AG08396 (cell line): ENCODE measurements around the gene HDDC2.

Experiments used
- DNase-seq: peaks from one replicate; pipeline ENCODE4 v3.0.0; 2012; ENCODE audit warnings: low spot score, mixed read lengths

HDDC2 gene

GRCh38 chr6:125233202-125233601 is 68.6 kb downstream of the HDDC2 start:
- DNase-seq, result no peak

DNA sequence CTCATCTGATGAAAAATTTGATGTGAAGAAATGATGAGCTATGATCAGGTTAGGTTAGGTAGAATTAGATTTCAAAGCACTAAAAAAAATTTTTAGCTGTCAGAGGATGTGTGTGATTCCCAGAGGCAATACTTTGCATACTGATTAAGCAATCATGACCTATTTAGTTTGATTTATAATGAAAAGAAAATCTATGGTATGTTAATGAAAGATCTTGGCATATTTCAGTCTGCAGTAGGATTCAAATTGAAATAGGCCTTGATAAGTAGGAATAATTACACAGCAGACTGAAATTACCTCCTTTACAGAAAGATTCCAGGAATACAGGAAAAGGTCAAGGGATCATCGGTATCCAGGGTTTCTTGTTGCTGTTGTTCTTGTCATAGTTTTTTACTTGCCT is 69.3 kb downstream of the HDDC2 start:
- DNase-seq, result no peak

DNA sequence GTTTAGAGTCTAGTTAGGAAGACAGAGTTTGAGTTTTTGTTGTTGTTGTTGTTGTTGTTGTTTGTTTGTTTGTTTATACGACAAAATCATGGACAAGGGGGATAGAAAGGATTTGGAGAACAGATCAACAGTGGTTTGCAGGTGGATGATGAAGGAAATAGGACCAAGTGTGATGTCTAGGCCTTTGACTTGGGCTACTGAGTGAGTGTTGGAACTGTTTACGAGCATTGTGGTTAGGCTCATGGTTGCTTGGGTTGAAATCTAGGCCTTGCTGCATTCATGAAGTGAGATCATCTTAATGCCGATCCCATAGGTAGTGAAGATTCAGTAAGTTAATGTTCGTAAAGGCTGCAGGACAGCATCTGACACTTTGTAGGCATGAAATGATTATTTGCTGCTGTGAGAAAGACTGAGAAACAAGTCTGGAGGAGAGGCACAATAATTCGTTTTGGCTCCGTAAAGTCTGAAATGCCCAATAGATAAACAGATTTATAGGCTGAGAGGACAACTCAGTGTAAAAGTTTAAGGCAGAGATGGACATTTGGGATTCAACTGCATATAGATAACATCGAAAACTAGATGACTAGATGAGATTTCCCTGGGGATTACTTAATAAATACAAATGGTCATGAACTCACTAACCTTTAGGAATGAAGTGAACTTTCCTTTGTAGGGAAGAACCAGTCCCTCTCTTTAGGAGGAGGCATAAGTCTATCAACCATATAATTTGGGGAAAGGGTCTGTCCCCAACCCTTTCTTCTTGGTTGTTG is 70.0 kb downstream of the HDDC2 start:
- DNase-seq, result no peak

- no peak for DNase-seq
These were observed 70.6 kb downstream of the HDDC2 start for GRCh38 chr6:125231133-125231532.

DNA sequence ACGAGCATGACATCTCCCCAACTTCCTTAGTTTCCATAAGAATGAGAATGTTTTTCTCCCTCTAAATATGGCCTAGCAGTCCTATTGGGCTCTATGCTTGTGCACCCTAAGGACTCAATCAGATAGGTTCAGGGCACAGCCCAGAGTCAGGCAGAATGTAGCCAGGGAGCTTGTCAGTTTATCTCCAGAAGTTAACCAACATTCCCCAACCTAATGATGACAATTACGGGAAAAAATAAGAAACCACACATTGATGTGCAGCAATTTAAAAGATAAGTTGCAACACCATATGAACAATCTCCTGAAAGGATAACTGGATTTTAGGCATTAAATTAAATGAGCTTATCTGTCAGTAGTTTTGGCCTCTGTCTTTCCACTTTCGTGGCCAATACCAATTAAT is 71.1 kb downstream of the HDDC2 start:
- no peak for DNase-seq

GRCh38 chr6:125228981-125229479 is 72.7 kb downstream of the HDDC2 start:
- no peak for DNase-seq

GRCh38 chr6:125227244-125227643 is 74.5 kb downstream of the HDDC2 start:
- DNase-seq, result no peak
